GM19035 (cell line): ENCODE results near the gene RGS4.
"Not testable (repeated sequence)": the region's sequence is repeated elsewhere in the genome, so short reads cannot be mapped to it uniquely, and the experiment has no call there.

ENCODE experiments used
- ATAC-seq: cut with Tn5 transposase; IDR thresholded peaks from one replicate; pipeline ENCODE4 v1.9.1; 2021; ENCODE audit not compliant: unreplicated experiment

The RGS4 gene

GRCh38 chr1:163066686-163067085, 2.5 kb upstream of the RGS4 start:
- no peak for ATAC-seq

GRCh38 chr1:163068716-163069115, 445 bp upstream of the RGS4 start:
- no peak for ATAC-seq

- ATAC-seq, result no peak
These were observed 605 bp downstream of the RGS4 start for GRCh38 chr1:163069655-163070277.

GRCh38 chr1:163071405-163072255, 2.5 kb downstream of the RGS4 start:
- ATAC-seq, result peak; percentile 77

- ATAC-seq, result no peak
These were observed 3.5 kb downstream of the RGS4 start for GRCh38 chr1:163072658-163073057.

- ATAC-seq, result no peak
These were observed 4.8 kb downstream of the RGS4 start for GRCh38 chr1:163074004-163074403.

GRCh38 chr1:163074716-163075284, 5.6 kb downstream of the RGS4 start:
- ATAC-seq, result no peak

- ATAC-seq, result no peak
These were observed 6.9 kb downstream of the RGS4 start for GRCh38 chr1:163076044-163076443.

- ATAC-seq, result no peak
These were observed 7.3 kb downstream of the RGS4 start for GRCh38 chr1:163076446-163076845.

GRCh38 chr1:163076981-163077761, 8.0 kb downstream of the RGS4 start:
- ATAC-seq, result no peak

GRCh38 chr1:163082971-163083370, 13.8 kb downstream of the RGS4 start:
- no peak for ATAC-seq

- ATAC-seq, result no peak
These were observed 14.5 kb downstream of the RGS4 start for GRCh38 chr1:163083690-163084089.

- no peak for ATAC-seq
These were observed 15.2 kb downstream of the RGS4 start for GRCh38 chr1:163084330-163084729.

- no peak for ATAC-seq
These were observed 16.1 kb downstream of the RGS4 start for GRCh38 chr1:163085041-163085903.

GRCh38 chr1:163085904-163086268, 16.7 kb downstream of the RGS4 start:
- ATAC-seq, result no peak

- not testable (repeated sequence) for ATAC-seq
These were observed 20.0 kb downstream of the RGS4 start for GRCh38 chr1:163089117-163089516.

- ATAC-seq, result no peak
These were observed 21.3 kb downstream of the RGS4 start for GRCh38 chr1:163090321-163090945.

GRCh38 chr1:163093169-163093568, 24.0 kb downstream of the RGS4 start:
- ATAC-seq, result no peak

- ATAC-seq, result no peak
These were observed 24.4 kb downstream of the RGS4 start for GRCh38 chr1:163093579-163093978.

- ATAC-seq, result no peak
These were observed 25.0 kb downstream of the RGS4 start for GRCh38 chr1:163094182-163094581.
